Neutrophil (primary cell): ENCODE measurements around the gene RERGL.

Experiments used
- H3K27ac ChIP-seq: fragments of 200-600 bp; sonication (generic); 2 replicates; pipeline ENCODE4 v1.5.1; 2016; ENCODE audit warnings: mild to moderate bottlenecking, moderate library complexity
- H3K27me3 ChIP-seq: fragments of 200-600 bp; sonication (generic); 2 replicates; pipeline ENCODE4 v1.6.0; 2016; ENCODE audit warnings: mild to moderate bottlenecking
- H3K36me3 ChIP-seq: fragments of 200-600 bp; sonication (generic); 2 replicates; pipeline ENCODE4 v1.5.1; 2017
- H3K4me1 ChIP-seq, 2 experiments: fragments of 200-600 bp in 1 of 2; sonication (generic) in 1 of 2; 1 replicate in 1 of 2; 2 replicates in 1 of 2; pipeline versions ENCODE4 v1.5.1 to v1.6.1; 2013 to 2016; ENCODE audit warnings: low read depth in 1 of 2, low read length in 1 of 2, mild to moderate bottlenecking in 1 of 2, moderate library complexity in 1 of 2; ENCODE audit not compliant: control insufficient read depth in 1 of 2, insufficient read depth in 1 of 2
- H3K4me3 ChIP-seq, 2 experiments: fragments of 200-600 bp in 1 of 2; sonication (generic) in 1 of 2; 1 replicate in 1 of 2; 2 replicates in 1 of 2; pipeline ENCODE4 v1.5.1; 2013 to 2016; ENCODE audit warnings: low read depth in 1 of 2, low read length in 1 of 2, mild to moderate bottlenecking in 1 of 2, moderate library complexity in 1 of 2
- H3K9me3 ChIP-seq: fragments of 200-600 bp; sonication (generic); 2 replicates; pipeline ENCODE4 v1.5.1; 2016
- TF ChIP-seq, protein P1 (sequence below): fragments of 200-600 bp; sonication (generic); IDR thresholded peaks from 2 replicates; pipeline ENCODE4 v1.5.1; 2016; ENCODE audit warnings: antibody characterized with exemption

Gene RERGL

DNA sequence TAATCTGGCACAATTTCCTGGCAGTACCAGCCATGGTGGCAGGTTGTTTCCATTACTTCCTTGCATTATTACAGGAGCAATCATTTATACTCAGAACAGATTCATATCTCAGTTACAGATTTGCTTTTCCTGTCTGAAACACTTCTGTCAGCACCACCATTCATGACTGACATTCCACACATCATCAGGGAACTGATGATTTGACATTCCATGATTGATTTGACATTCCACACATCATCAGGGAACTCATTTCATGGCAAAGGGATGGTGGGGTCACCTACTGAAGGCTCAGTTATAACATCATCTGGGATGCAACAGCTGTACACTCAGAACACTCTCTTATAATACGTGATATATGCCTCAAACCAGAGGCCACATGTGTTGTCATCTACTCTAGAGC, 30.9 kb upstream of the RERGL start:
- no peaks in the 10 kb centered on the region for H3K9me3 ChIP-seq
- TF ChIP-seq, protein P1, sequence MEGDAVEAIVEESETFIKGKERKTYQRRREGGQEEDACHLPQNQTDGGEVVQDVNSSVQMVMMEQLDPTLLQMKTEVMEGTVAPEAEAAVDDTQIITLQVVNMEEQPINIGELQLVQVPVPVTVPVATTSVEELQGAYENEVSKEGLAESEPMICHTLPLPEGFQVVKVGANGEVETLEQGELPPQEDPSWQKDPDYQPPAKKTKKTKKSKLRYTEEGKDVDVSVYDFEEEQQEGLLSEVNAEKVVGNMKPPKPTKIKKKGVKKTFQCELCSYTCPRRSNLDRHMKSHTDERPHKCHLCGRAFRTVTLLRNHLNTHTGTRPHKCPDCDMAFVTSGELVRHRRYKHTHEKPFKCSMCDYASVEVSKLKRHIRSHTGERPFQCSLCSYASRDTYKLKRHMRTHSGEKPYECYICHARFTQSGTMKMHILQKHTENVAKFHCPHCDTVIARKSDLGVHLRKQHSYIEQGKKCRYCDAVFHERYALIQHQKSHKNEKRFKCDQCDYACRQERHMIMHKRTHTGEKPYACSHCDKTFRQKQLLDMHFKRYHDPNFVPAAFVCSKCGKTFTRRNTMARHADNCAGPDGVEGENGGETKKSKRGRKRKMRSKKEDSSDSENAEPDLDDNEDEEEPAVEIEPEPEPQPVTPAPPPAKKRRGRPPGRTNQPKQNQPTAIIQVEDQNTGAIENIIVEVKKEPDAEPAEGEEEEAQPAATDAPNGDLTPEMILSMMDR = no peak
- no peaks in the 10 kb centered on the region for H3K27me3 ChIP-seq
- no peak overlapping the region for H3K4me3 ChIP-seq
- H3K27ac ChIP-seq = no peak overlapping the region
- H3K4me1 ChIP-seq = no peaks in the 10 kb centered on the region
- no peaks in the 10 kb centered on the region for H3K36me3 ChIP-seq

DNA sequence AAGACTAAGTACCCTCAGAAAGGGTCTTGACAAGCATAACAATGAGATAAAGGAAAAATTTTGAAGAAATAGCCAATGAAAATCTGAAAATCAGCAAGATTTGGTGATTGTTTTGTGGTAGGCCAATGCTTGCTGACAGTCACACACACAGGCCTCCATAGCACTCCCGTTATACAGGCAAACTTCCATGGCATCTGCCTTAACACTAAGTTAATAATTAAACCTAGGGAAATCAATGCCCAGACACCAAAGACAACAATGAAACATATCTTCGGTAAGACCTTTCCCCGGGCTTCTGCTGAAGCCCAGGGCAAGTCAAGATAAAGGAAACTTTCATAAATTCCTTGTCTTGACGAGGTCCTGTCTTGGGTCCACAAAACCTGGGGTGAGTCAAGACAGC, 18.6 kb upstream of the RERGL start:
- H3K27ac ChIP-seq = no peak overlapping the region
- H3K36me3 ChIP-seq = no peaks in the 10 kb centered on the region
- no peaks in the 10 kb centered on the region for H3K9me3 ChIP-seq
- TF ChIP-seq, protein P1 = no peak
- no peak overlapping the region for H3K4me3 ChIP-seq
- H3K27me3 ChIP-seq = no peaks in the 10 kb centered on the region
- no peaks in the 10 kb centered on the region for H3K4me1 ChIP-seq

DNA sequence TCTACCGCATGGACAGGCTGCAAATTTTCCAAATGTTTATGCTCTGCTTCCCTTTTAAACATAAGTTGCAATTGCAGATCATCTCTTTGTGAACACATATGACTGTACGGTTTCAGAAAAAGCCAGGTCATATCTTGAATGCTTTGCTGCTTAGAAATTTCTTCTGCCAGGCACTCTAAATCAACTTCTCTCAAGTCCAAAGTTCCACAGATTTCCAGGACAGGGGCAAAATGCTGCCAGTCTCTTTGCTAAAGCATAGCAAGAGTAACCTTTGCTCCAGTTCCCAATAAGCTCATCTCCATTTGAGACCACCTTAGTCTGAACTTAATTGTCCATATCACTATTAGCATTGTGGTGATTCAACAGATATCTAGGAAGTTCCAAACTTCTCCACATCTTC, 13.6 kb upstream of the RERGL start:
- TF ChIP-seq, protein P1 = no peak
- Histone ChIP-seq H3K27me3 (no peaks in the 10 kb centered on the region), H3K9me3 (no peaks in the 10 kb centered on the region), H3K4me3 (no peak overlapping the region), H3K4me1 (no peaks in the 10 kb centered on the region), H3K36me3 (no peaks in the 10 kb centered on the region), H3K27ac (no peak overlapping the region)

DNA sequence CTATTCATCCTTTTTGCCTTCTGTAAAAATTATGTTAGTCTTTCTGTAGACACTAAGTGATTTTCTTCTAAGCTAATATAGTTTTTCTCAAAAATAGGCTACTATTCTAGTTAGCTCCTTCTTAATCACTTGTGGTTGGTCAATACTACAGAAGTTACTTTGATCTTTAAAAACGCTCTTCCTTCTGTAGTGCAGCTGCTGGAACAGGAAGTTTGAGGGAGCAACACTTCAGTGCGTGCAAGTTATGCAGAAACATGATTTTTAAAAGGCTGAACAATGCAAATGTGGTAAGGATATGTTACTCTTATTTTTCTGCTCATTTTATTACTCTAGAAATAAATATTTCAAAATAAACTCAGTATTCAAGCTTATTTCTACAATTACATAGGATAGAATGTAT, 11.1 kb upstream of the RERGL start:
- H3K4me1 ChIP-seq = no peaks in the 10 kb centered on the region
- TF ChIP-seq, protein P1 = no peak
- H3K36me3 ChIP-seq = no peaks in the 10 kb centered on the region
- no peaks in the 10 kb centered on the region for H3K27me3 ChIP-seq
- H3K9me3 ChIP-seq = no peaks in the 10 kb centered on the region
- no peak overlapping the region for H3K27ac ChIP-seq
- no peak overlapping the region for H3K4me3 ChIP-seq

DNA sequence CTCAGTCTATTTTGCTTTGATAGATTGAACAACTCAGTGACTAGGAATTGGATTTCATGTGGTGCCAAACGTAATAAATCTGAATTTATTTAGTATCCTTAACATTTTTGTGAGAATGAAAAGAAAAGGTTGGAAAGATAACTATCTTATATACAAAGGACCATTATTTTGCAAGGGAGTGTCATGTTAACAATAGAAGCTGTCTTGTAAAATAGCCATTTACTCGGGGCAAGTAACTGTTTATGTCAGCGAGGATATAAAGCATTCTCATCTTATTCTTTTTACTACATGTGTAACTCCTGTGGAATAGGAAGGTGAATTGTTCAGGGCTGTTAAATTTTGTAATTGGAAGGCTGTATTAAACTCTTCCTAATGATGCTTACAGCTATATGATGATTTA, 5.9 kb downstream of the RERGL start:
- H3K4me3 ChIP-seq = no peak overlapping the region
- TF ChIP-seq, protein P1 = no peak
- no peaks in the 10 kb centered on the region for H3K4me1 ChIP-seq
- H3K9me3 ChIP-seq = no peaks in the 10 kb centered on the region
- H3K27me3 ChIP-seq = no peaks in the 10 kb centered on the region
- no peaks in the 10 kb centered on the region for H3K36me3 ChIP-seq
- no peak overlapping the region for H3K27ac ChIP-seq
